Liver (tissue), 9 donors: ENCODE measurements around the gene BSND. TPM values are rescaled to one million over a fixed set of nuclear protein-coding genes. Genes with fewer than 3 reads are reported as not detected.

Experiments used
- DNase-seq: peaks from one replicate; pipeline ENCODE4 v3.0.0-alpha.2; 2017; ENCODE audit warnings: low spot score
- H3K27ac ChIP-seq, 2 donors: one replicate each; pipeline ENCODE4 v1.7.0; 2013; ENCODE audit warnings: inconsistent platforms in 2 of 2, low read length in 2 of 2, control low read depth in 1 of 2, low read depth in 1 of 2, mild to moderate bottlenecking in 1 of 2
- H3K27me3 ChIP-seq, 4 donors: one replicate each; pipeline versions ENCODE4 v1.6.1 to v1.7.0; 2013; ENCODE audit warnings: low read length in 3 of 4, inconsistent platforms in 1 of 4, mild to moderate bottlenecking in 1 of 4, moderate library complexity in 1 of 4; ENCODE audit not compliant: control insufficient read depth in 4 of 4, insufficient read depth in 4 of 4
- H3K36me3 ChIP-seq, 4 donors: one replicate each; pipeline versions ENCODE4 v1.6.1 to v1.7.0; 2013; ENCODE audit warnings: low read length in 3 of 4, mild to moderate bottlenecking in 3 of 4, low read depth in 1 of 4, moderate library complexity in 1 of 4; ENCODE audit not compliant: control insufficient read depth in 4 of 4, insufficient read depth in 3 of 4
- H3K4me1 ChIP-seq, 4 donors: one replicate each; pipeline versions ENCODE4 v1.6.1 to v1.7.0; 2013; ENCODE audit warnings: low read length in 3 of 4, mild to moderate bottlenecking in 3 of 4, moderate library complexity in 1 of 4; ENCODE audit not compliant: control insufficient read depth in 4 of 4, insufficient read depth in 4 of 4
- H3K4me3 ChIP-seq, 3 donors: one replicate each; pipeline versions ENCODE4 v1.6.1 to v1.7.0; 2013; ENCODE audit warnings: low read length in 3 of 3, control low read depth in 1 of 3, low read depth in 1 of 3, mild to moderate bottlenecking in 1 of 3
- H3K9ac ChIP-seq, 2 donors: one replicate each; pipeline ENCODE4 v1.7.0; 2013; ENCODE audit warnings: low read length in 2 of 2, mild to moderate bottlenecking in 2 of 2, moderate library complexity in 2 of 2, control low read depth in 1 of 2, low read depth in 1 of 2
- H3K9me3 ChIP-seq, 4 donors: one replicate each; pipeline versions ENCODE4 v1.6.1 to v1.7.0; 2013; ENCODE audit warnings: low read length in 3 of 4; ENCODE audit not compliant: control insufficient read depth in 4 of 4
- EGR1 ChIP-seq, 2 donors: IDR thresholded peaks; 2 replicates each; pipeline ENCODE4 v1.6.1; 2016 to 2018; ENCODE audit warnings: antibody characterized with exemption in 2 of 2, low read depth in 2 of 2
- FOXA2 ChIP-seq: IDR thresholded peaks from 2 replicates; pipeline ENCODE4 v1.6.1; 2016; ENCODE audit warnings: antibody characterized with exemption
- GABPA ChIP-seq, 2 donors: IDR thresholded peaks in 1 of 2; conservative IDR thresholded peaks in 1 of 2; 2 replicates each; pipeline ENCODE4 v1.6.1; 2016; ENCODE audit warnings: antibody characterized with exemption in 2 of 2, mild to moderate bottlenecking in 1 of 2, moderate library complexity in 1 of 2
- HNF4A ChIP-seq, 2 donors: conservative IDR thresholded peaks; 2 replicates each; pipeline ENCODE4 v1.6.1; 2016; ENCODE audit warnings: antibody characterized with exemption in 2 of 2, mild to moderate bottlenecking in 2 of 2
- HNF4G ChIP-seq: IDR thresholded peaks from 2 replicates; pipeline ENCODE4 v1.6.1; 2016; ENCODE audit warnings: antibody characterized with exemption
- JUND ChIP-seq, 2 donors: IDR thresholded peaks; 2 replicates each; pipeline ENCODE4 v1.6.1; 2016; ENCODE audit warnings: antibody characterized with exemption in 2 of 2
- MAX ChIP-seq: IDR thresholded peaks from 2 replicates; pipeline ENCODE4 v1.6.1; 2016; ENCODE audit warnings: antibody characterized with exemption
- NR2F2 ChIP-seq: IDR thresholded peaks from 2 replicates; pipeline ENCODE4 v1.6.1; 2016; ENCODE audit warnings: antibody characterized with exemption
- RAD21 ChIP-seq, 2 donors: IDR thresholded peaks; 2 replicates each; pipeline ENCODE4 v1.6.1; 2016; ENCODE audit warnings: antibody characterized with exemption in 2 of 2, mild to moderate bottlenecking in 2 of 2
- RXRA ChIP-seq, 2 donors: IDR thresholded peaks; 2 replicates each; pipeline ENCODE4 v1.6.1; 2017 to 2018; ENCODE audit warnings: antibody characterized with exemption in 2 of 2, mild to moderate bottlenecking in 1 of 2
- SP1 ChIP-seq: IDR thresholded peaks from 2 replicates; pipeline ENCODE4 v1.6.1; 2018; ENCODE audit warnings: antibody characterized with exemption, mild to moderate bottlenecking
- TAF1 ChIP-seq: conservative IDR thresholded peaks from 2 replicates; pipeline ENCODE4 v1.6.1; 2016; ENCODE audit warnings: antibody characterized with exemption, mild to moderate bottlenecking
- YY1 ChIP-seq: IDR thresholded peaks from 2 replicates; pipeline ENCODE4 v1.6.1; 2016; ENCODE audit warnings: antibody characterized with exemption, mild to moderate bottlenecking
- WGBS: extraction: QIAGEN DNeasy Blood & Tissue Kit; methylation state at CpG from one replicate; pipeline ENCODE4 v1.1.7; 2013; 5-methylcytosine and 5-hydroxymethylcytosine counted together
- polyA plus RNA-seq, 2 donors: library from polyadenylated mRNA; stranded (reverse) in 1 of 2; unstranded in 1 of 2; fragments of 200-250 nt in 1 of 2; fragments of >200 nt in 1 of 2; fragmentation: Nextera tagmentation in 1 of 2; extraction: Ambion mirVana in 1 of 2; gene quantifications; one replicate each; pipeline versions ENCODE4 v1.2.1 to v1.2.3, GENCODE V29; 2013 to 2015
- total RNA-seq, 2 donors: library from RNA; depleted of rRNA; stranded (reverse); fragments of >200 nt; gene quantifications; one replicate each; pipeline ENCODE4 v1.2.3, GENCODE V29; 2014
- TF ChIP-seq, protein P1 (sequence below): IDR thresholded peaks from 2 replicates; pipeline ENCODE4 v1.6.1; 2016; ENCODE audit warnings: antibody characterized with exemption
- TF ChIP-seq, protein P2 (sequence below): IDR thresholded peaks from 2 replicates; pipeline ENCODE4 v1.6.1; 2016; ENCODE audit warnings: antibody characterized with exemption
- TF ChIP-seq, protein P3 (sequence below): IDR thresholded peaks from 2 replicates; pipeline ENCODE4 v1.6.1; 2016; ENCODE audit warnings: antibody characterized with exemption, mild to moderate bottlenecking
- TF ChIP-seq, protein P4 (sequence below): fragments of 150-350 bp; IDR thresholded peaks from 2 replicates; pipeline ENCODE4 v1.5.1; 2017; ENCODE audit warnings: improper control_type of control experiment, low read depth, low read length; ENCODE audit not compliant: missing input control
- donor health status: healthy.
- donor health status: healthy.
- donor health status: healthy.
- donor health status: healthy.
- donor health status: healthy.

The BSND gene
- total and polyA plus RNA-seq, 4 donors, result 0.14 TPM; not detected in 3

GRCh38 chr1:55018395-55018794 is 19.7 kb downstream of the BSND start:
- Histone ChIP-seq H3K27me3 (no peaks in the 10 kb centered on the region), H3K9me3 (no peaks in the 10 kb centered on the region), H3K4me3 (no peak overlapping the region), H3K36me3 (no peaks in the 10 kb centered on the region), H3K27ac (no peak overlapping the region), H3K9ac (no peak overlapping the region), H3K4me1 (peaks cover 0 to 8% (median 2%) of the 10 kb centered on the region in 4 donors)
- TF ChIP-seq GABPA (IDR thresholded peaks at IDR 0.05 in 1 of 2, conservative IDR thresholded peaks at IDR 0.05 in 1 of 2) (no peak), EGR1 (IDR thresholded peaks at IDR 0.05; ENCODE audit: low read depth in 2 of 2) (no peak), JUND (IDR thresholded peaks at IDR 0.05) (no peak), TAF1 (no peak), MAX (no peak), SP1 (no peak), HNF4G (no peak), HNF4A (conservative IDR thresholded peaks at IDR 0.05) (no peak), RAD21 (IDR thresholded peaks at IDR 0.05) (no peak), FOXA2 (no peak), NR2F2 (no peak), RXRA (IDR thresholded peaks at IDR 0.05) (no peak), YY1 (no peak)
- TF ChIP-seq, protein P1, sequence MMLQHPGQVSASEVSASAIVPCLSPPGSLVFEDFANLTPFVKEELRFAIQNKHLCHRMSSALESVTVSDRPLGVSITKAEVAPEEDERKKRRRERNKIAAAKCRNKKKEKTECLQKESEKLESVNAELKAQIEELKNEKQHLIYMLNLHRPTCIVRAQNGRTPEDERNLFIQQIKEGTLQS, result no peak
- TF ChIP-seq, protein P2, sequence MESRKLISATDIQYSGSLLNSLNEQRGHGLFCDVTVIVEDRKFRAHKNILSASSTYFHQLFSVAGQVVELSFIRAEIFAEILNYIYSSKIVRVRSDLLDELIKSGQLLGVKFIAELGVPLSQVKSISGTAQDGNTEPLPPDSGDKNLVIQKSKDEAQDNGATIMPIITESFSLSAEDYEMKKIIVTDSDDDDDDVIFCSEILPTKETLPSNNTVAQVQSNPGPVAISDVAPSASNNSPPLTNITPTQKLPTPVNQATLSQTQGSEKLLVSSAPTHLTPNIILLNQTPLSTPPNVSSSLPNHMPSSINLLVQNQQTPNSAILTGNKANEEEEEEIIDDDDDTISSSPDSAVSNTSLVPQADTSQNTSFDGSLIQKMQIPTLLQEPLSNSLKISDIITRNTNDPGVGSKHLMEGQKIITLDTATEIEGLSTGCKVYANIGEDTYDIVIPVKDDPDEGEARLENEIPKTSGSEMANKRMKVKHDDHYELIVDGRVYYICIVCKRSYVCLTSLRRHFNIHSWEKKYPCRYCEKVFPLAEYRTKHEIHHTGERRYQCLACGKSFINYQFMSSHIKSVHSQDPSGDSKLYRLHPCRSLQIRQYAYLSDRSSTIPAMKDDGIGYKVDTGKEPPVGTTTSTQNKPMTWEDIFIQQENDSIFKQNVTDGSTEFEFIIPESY, result no peak
- TF ChIP-seq, protein P3, sequence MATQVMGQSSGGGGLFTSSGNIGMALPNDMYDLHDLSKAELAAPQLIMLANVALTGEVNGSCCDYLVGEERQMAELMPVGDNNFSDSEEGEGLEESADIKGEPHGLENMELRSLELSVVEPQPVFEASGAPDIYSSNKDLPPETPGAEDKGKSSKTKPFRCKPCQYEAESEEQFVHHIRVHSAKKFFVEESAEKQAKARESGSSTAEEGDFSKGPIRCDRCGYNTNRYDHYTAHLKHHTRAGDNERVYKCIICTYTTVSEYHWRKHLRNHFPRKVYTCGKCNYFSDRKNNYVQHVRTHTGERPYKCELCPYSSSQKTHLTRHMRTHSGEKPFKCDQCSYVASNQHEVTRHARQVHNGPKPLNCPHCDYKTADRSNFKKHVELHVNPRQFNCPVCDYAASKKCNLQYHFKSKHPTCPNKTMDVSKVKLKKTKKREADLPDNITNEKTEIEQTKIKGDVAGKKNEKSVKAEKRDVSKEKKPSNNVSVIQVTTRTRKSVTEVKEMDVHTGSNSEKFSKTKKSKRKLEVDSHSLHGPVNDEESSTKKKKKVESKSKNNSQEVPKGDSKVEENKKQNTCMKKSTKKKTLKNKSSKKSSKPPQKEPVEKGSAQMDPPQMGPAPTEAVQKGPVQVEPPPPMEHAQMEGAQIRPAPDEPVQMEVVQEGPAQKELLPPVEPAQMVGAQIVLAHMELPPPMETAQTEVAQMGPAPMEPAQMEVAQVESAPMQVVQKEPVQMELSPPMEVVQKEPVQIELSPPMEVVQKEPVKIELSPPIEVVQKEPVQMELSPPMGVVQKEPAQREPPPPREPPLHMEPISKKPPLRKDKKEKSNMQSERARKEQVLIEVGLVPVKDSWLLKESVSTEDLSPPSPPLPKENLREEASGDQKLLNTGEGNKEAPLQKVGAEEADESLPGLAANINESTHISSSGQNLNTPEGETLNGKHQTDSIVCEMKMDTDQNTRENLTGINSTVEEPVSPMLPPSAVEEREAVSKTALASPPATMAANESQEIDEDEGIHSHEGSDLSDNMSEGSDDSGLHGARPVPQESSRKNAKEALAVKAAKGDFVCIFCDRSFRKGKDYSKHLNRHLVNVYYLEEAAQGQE, result no peak
- TF ChIP-seq, protein P4, sequence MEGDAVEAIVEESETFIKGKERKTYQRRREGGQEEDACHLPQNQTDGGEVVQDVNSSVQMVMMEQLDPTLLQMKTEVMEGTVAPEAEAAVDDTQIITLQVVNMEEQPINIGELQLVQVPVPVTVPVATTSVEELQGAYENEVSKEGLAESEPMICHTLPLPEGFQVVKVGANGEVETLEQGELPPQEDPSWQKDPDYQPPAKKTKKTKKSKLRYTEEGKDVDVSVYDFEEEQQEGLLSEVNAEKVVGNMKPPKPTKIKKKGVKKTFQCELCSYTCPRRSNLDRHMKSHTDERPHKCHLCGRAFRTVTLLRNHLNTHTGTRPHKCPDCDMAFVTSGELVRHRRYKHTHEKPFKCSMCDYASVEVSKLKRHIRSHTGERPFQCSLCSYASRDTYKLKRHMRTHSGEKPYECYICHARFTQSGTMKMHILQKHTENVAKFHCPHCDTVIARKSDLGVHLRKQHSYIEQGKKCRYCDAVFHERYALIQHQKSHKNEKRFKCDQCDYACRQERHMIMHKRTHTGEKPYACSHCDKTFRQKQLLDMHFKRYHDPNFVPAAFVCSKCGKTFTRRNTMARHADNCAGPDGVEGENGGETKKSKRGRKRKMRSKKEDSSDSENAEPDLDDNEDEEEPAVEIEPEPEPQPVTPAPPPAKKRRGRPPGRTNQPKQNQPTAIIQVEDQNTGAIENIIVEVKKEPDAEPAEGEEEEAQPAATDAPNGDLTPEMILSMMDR, result no peak
- DNase-seq, result no peak
- 93% methylated on average over 9 of the region's 9 CpGs for WGBS
